Esophagus muscularis mucosa (tissue), 4 donors: Measurements from ENCODE around the gene SPNS1. TPM values are rescaled to one million over a fixed set of nuclear protein-coding genes. Genes with fewer than 3 reads are reported as not detected.
A peak's percentile ranks its signal among the peaks of the same experiment; 100 is the strongest.
"Not testable (repeated sequence)": the region's sequence is repeated elsewhere in the genome, so short reads cannot be mapped to it uniquely, and the experiment has no call there.

ENCODE experiments used
- DNase-seq: peaks from one replicate; pipeline ENCODE4 v3.0.0-alpha.2; 2017; ENCODE audit errors: extremely low spot score
- H3K27ac ChIP-seq, 4 donors: fragments of 200-600 bp; sonication (generic); replicated peaks in 1 of 4; 1 replicate in 3 of 4; 2 replicates in 1 of 4; pipeline ENCODE4 v1.5.1; 2016 to 2019; ENCODE audit warnings: mild to moderate bottlenecking in 1 of 4
- H3K27me3 ChIP-seq, 4 donors: fragments of 200-600 bp; sonication (generic); one replicate each; pipeline versions ENCODE4 v1.5.1 to v1.6.0; 2016 to 2019
- H3K36me3 ChIP-seq, 4 donors: fragments of 200-600 bp; sonication (generic); one replicate each; pipeline ENCODE4 v1.5.1; 2016 to 2019
- H3K4me1 ChIP-seq, 4 donors: fragments of 200-600 bp; sonication (generic); one replicate each; pipeline ENCODE4 v1.5.1; 2016 to 2019
- H3K4me3 ChIP-seq, 4 donors: fragments of 200-600 bp; sonication (generic); 1 replicate in 2 of 4; 2 replicates in 2 of 4; pipeline ENCODE4 v1.5.1; 2016 to 2019; ENCODE audit warnings: mild to moderate bottlenecking in 4 of 4, moderate library complexity in 1 of 4
- H3K9me3 ChIP-seq, 4 donors: fragments of 200-600 bp; sonication (generic); 1 replicate in 3 of 4; 2 replicates in 1 of 4; pipeline ENCODE4 v1.5.1; 2016 to 2019
- EP300 ChIP-seq: sonication (generic); formaldehyde crosslinking; IDR thresholded peaks from one replicate; pipeline ENCODE4 v1.6.1; 2017; ENCODE audit warnings: antibody characterized with exemption
- POLR2A ChIP-seq: fragments of 450-650 bp; IDR thresholded peaks from one replicate; pipeline ENCODE4 v1.6.1; 2017; ENCODE audit warnings: antibody characterized with exemption, moderate library complexity, mild to moderate bottlenecking, low read depth
- POLR2AphosphoS5 ChIP-seq, 2 donors: sonication (generic); formaldehyde crosslinking; IDR thresholded peaks; one replicate each; pipeline ENCODE4 v1.6.1; 2017; ENCODE audit warnings: antibody characterized with exemption in 2 of 2
- WGBS: methylation state at CpG from one replicate; pipeline ENCODE4 v1.1.5; 2018; 5-methylcytosine and 5-hydroxymethylcytosine counted together
- intact Hi-C: fragments of 100-400 bp; cut with DNase I; formaldehyde crosslinking; loops from one replicate; pipeline ENCODE4 v1.15.1; 2023
- total RNA-seq, 4 donors: library from RNA; depleted of rRNA; stranded (reverse); fragments of >200 nt; gene quantifications; one replicate each; pipeline versions ENCODE4 v1.1.0 to v1.2.1, GENCODE V29; 2016
- TF ChIP-seq, protein P1 (sequence below), 3 experiments: fragments of 200-600 bp in 2 of 3; fragments of 450-650 bp in 1 of 3; sonication (generic) in 2 of 3; IDR thresholded peaks; one replicate each; pipeline ENCODE4 v1.5.1; 2017 to 2019; ENCODE audit warnings: antibody characterized with exemption in 3 of 3, mild to moderate bottlenecking in 2 of 3, moderate library complexity in 1 of 3

Gene SPNS1, protein sequence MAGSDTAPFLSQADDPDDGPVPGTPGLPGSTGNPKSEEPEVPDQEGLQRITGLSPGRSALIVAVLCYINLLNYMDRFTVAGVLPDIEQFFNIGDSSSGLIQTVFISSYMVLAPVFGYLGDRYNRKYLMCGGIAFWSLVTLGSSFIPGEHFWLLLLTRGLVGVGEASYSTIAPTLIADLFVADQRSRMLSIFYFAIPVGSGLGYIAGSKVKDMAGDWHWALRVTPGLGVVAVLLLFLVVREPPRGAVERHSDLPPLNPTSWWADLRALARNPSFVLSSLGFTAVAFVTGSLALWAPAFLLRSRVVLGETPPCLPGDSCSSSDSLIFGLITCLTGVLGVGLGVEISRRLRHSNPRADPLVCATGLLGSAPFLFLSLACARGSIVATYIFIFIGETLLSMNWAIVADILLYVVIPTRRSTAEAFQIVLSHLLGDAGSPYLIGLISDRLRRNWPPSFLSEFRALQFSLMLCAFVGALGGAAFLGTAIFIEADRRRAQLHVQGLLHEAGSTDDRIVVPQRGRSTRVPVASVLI
- total RNA-seq: 10 to 100 TPM; 12.9 to 36.0 (median 21.8) TPM

DNA sequence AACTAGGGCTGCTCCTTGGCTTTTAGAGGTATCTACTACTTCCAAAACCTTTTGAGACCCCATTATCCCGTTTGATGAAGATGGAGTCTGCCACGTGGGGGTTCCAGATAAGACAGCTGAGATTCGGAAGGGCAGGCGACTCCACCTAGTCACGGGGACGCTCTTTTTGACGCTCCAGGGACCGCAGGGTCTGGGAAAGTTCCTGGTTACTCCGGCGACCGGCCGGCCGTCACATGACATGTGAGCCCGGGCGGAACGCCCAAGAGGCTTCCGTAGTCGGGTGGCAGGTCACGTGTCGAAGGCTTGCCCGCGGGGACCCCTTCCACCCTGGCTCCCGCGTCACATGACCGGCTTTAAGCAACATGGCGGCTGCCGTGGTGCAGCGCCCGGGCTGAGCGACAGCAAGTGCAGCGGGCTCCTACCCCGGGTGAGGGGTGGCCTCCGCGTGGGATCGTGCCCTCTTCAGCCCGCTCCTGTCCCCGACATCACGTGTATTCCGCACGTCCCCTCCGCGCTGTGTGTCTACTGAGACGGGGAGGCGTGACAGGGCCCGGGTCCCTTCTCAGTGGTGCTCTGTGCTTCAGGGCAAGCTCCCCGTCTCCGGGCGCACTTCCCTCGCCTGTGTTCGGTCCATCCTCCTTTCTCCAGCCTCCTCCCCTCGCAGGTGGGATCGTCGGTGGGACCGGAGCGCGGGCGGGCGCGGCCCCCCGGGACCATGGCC lies at the start of gene SPNS1:
TSS of gene SPNS1 (plus strand) at position 342 of the 721 bp plus-strand sequence. CDS start at position 716, 374 bp downstream.
- WGBS: 0% methylated on average over 20 of the region's 60 CpGs
- TF ChIP-seq, protein P1, sequence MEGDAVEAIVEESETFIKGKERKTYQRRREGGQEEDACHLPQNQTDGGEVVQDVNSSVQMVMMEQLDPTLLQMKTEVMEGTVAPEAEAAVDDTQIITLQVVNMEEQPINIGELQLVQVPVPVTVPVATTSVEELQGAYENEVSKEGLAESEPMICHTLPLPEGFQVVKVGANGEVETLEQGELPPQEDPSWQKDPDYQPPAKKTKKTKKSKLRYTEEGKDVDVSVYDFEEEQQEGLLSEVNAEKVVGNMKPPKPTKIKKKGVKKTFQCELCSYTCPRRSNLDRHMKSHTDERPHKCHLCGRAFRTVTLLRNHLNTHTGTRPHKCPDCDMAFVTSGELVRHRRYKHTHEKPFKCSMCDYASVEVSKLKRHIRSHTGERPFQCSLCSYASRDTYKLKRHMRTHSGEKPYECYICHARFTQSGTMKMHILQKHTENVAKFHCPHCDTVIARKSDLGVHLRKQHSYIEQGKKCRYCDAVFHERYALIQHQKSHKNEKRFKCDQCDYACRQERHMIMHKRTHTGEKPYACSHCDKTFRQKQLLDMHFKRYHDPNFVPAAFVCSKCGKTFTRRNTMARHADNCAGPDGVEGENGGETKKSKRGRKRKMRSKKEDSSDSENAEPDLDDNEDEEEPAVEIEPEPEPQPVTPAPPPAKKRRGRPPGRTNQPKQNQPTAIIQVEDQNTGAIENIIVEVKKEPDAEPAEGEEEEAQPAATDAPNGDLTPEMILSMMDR (IDR thresholded peaks at IDR 0.05): no peak
- no peak for TF ChIP-seq POLR2A
- no peak for TF ChIP-seq EP300
- TF ChIP-seq POLR2AphosphoS5 (IDR thresholded peaks at IDR 0.05): peak; percentile 88 to 97
- no peaks in the 10 kb centered on the region for H3K27me3 ChIP-seq

DNA sequence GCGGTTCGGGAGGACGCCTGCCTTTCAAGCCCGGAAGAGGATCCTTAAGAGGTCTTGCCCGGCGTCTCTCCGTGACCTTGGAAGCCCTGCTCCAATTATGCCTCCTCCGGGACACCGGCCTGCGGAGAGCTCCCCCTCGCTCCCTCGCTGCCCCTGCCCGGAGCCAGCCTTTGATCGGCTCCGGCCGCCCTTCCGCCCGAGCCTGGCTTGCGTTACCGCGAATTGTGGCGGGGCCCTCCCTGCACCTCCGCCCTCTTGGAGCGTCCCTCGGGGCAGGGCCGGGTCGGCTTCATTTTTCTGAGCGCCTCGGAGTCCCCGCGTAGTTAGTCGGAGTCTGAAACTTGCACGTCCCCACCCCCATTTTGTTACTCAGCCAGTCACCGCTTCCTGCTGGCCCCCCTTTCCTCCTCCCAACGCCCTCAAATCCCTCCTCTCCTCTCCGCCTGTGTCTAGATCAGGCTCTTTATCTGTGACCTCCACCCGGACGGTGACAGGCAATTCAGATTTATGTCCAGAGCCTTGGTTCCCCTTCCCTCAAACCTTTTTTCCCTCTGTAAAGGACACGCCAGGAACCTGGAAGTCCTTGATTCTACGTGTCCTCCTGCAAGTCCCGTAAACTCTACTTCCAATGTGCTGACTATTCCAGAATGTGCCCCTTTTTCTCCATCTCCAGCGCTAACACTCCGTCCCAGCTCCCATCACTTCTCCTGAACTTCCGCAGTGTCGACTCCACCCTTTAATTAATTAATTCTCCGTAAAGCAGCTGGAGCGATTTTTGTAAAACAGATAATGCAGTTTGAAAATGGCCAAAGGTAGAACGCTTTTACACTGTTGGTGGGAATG lies 49.0 kb upstream of the SPNS1 start:
- no peaks in the 10 kb centered on the region for H3K27me3 ChIP-seq
- TF ChIP-seq EP300: no peak
- TF ChIP-seq POLR2AphosphoS5 (IDR thresholded peaks at IDR 0.05): peak in 1 of 2 donors; percentile 63
- no peaks in the 10 kb centered on the region for H3K9me3 ChIP-seq
- intact Hi-C loops: no loop called here
- DNase-seq: peak; percentile 95
- H3K4me3 ChIP-seq: peak overlapping the region; percentile 63 to 88 (median 81)
- peaks cover 0 to 14% (median 7%) of the 10 kb centered on the region in 4 donors for H3K36me3 ChIP-seq
- WGBS: 1% methylated on average over 29 of the region's 48 CpGs
- H3K4me1 ChIP-seq: peaks cover 5 to 18% (median 13%) of the 10 kb centered on the region in 4 donors
- peak overlapping the region; percentile 90 to 98 (median 97) for H3K27ac ChIP-seq

More for the DNA sequence above, at the start of gene SPNS1:
- Histone ChIP-seq H3K4me3 (peak within 1 kb of the TSS; percentile 78 to 97 (median 90)), H3K36me3 (peaks cover 6 to 32% (median 25%) of the 10 kb centered on the region in 4 donors), H3K9me3 (no peaks in the 10 kb centered on the region), H3K4me1 (peaks cover 18 to 33% (median 23%) of the 10 kb centered on the region in 4 donors), H3K27ac (peak within 1 kb of the TSS; percentile 78 to 86 (median 81))
- intact Hi-C loops: no loop called here
- peak; percentile 99 for DNase-seq

DNA sequence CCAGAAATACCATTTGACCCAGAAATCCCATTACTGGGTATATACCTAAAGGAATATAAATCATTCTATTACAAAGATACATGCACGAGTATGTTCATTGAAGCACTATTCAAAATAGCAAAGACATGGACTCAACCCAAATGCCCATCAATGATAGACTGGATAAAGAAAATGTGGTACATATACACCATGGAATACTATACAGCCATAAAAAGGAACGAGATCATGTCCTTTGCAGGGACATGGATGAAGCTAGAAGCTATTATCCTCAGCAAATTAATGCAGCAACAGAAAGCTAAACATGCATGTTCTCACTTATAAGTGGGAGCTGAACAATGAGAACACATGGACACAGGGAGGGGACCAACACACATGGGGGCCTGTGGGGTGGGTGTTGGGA lies 48.3 kb upstream of the SPNS1 start:
- peaks cover 5 to 18% (median 13%) of the 10 kb centered on the region in 4 donors for H3K4me1 ChIP-seq
- DNase-seq, H3K36me3 ChIP-seq, H3K9me3 ChIP-seq, H3K27me3 ChIP-seq, intact Hi-C loops: not testable (repeated sequence)
- peak overlapping the region; percentile 90 to 98 (median 97) for H3K27ac ChIP-seq
- H3K4me3 ChIP-seq: peak overlapping the region; percentile 63 to 88 (median 81)
- WGBS: 66% methylated on average over 2 of the region's 2 CpGs

DNA sequence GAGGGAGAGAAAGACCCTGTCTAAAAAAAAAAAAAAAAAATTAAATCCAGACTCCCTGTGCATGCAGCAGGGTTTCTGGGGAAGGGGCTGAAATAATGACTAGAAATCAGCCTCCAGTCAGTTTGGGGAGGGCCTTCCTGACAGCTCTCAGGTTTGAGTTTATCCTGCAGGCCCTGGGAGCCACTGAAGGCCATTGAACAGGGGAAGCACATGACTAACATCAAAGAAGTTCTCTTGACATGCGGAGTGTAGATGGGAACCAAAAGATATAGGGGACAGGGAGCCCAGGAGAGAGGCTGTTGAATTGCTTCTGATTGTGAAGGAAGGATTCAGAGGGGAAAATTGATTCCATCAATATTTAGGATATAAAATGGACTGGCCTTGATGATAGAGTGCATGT lies 46.8 kb upstream of the SPNS1 start:
- Histone ChIP-seq H3K27ac (no peak overlapping the region), H3K9me3 (no peaks in the 10 kb centered on the region), H3K4me1 (peaks cover 5 to 18% (median 13%) of the 10 kb centered on the region in 4 donors), H3K4me3 (no peak overlapping the region), H3K27me3 (no peaks in the 10 kb centered on the region), H3K36me3 (peaks cover 0 to 2% (median 0%) of the 10 kb centered on the region in 4 donors)
- intact Hi-C loops: no loop called here
- 84% methylated on average over 1 of the region's 1 CpG for WGBS
- no peak for DNase-seq
- TF ChIP-seq, protein P1 (IDR thresholded peaks at IDR 0.05): no peak
- TF ChIP-seq POLR2A (no peak), EP300 (no peak), POLR2AphosphoS5 (IDR thresholded peaks at IDR 0.05) (no peak)

DNA sequence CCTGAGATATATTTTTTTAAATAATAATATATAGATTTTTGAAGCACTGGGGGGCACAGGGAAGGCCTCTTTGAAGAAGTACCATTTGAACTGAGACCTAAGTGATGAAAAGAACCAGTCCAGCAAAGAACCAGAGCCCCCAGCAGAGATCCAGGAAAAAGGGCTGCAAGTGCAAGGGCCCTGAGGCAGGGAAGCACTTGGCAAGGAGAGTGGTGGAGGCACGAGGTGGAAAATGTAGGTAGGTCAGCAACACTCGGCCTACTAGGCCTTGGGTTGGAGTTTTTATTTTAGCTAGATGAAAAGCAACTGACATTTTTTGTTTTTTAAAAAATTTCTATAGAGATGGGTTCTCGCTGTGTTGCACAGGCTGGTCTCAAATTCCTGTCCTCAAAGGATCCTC lies 44.4 kb upstream of the SPNS1 start:
- intact Hi-C loops: no loop called here
- Histone ChIP-seq H3K4me3 (no peak overlapping the region), H3K36me3 (no peaks in the 10 kb centered on the region), H3K27me3 (no peaks in the 10 kb centered on the region), H3K27ac (no peak overlapping the region), H3K4me1 (peaks cover 0 to 6% (median 5%) of the 10 kb centered on the region in 4 donors), H3K9me3 (no peaks in the 10 kb centered on the region)
- no peak for DNase-seq
- whole genome bisulfite sequencing: 88% methylated on average over 3 of the region's 3 CpGs
- TF ChIP-seq POLR2AphosphoS5 (IDR thresholded peaks at IDR 0.05): no peak
- TF ChIP-seq POLR2A: no peak
- no peak for TF ChIP-seq EP300
